Epithelial cell of proximal tubule (primary cell): ENCODE data around the gene PCDHB11. TPM values are rescaled to one million over a fixed set of nuclear protein-coding genes. Genes with fewer than 3 reads are reported as not detected.
"Not testable (repeated sequence)": the region's sequence is repeated elsewhere in the genome, so short reads cannot be mapped to it uniquely, and the experiment has no call there.

Source experiments
- DNase-seq: peaks from one replicate; pipeline ENCODE4 v3.0.0-alpha.2; 2011; ENCODE audit warnings: low read depth
- H3K4me3 ChIP-seq: 2 replicates; pipeline ENCODE4 v1.5.1; 2011; ENCODE audit warnings: low read depth, mild to moderate bottlenecking, low read length
- CTCF ChIP-seq: conservative IDR thresholded peaks from 2 replicates; pipeline ENCODE4 v1.5.1; 2012; ENCODE audit warnings: low read depth, mild to moderate bottlenecking, low read length
- total RNA-seq: library from RNA; depleted of rRNA; stranded (reverse); fragments of >200 nt; gene quantifications from 2 replicates; pipeline ENCODE4 v1.2.3, GENCODE V29; 2015

PCDHB11 gene
- total RNA-seq, 1 donor from 2014 or later = 0.06 TPM

GRCh38 chr5:141186897-141187512 is 12.4 kb upstream of the PCDHB11 start, which contains the start of gene PCDHB9:
Gene PCDHB9 (plus strand): TSS chr5:141187161. CDS start chr5:141187319, 158 bp downstream.
- TF ChIP-seq CTCF = peak; percentile 38

GRCh38 chr5:141188682-141189081 is 10.7 kb upstream of the PCDHB11 start:
- H3K4me3 ChIP-seq, DNase-seq: not testable (repeated sequence)

More at GRCh38 chr5:141186897-141187512, 12.4 kb upstream of the PCDHB11 start, which contains the start of gene PCDHB9:
- no peak within 1 kb of the TSS for H3K4me3 ChIP-seq
- DNase-seq = no peak

- not testable (repeated sequence) for H3K4me3 ChIP-seq
These were observed 10.3 kb upstream of the PCDHB11 start for GRCh38 chr5:141189131-141189530.

GRCh38 chr5:141192110-141192725 is 7.2 kb upstream of the PCDHB11 start, which contains the start of gene PCDHB10:
Gene PCDHB10 (plus strand): TSS chr5:141192353. CDS start chr5:141192553, 200 bp downstream.
- DNase-seq = no peak
- peak; percentile 48 for TF ChIP-seq CTCF
- H3K4me3 ChIP-seq = no peak within 1 kb of the TSS

More at GRCh38 chr5:141189131-141189530, 10.3 kb upstream of the PCDHB11 start:
- DNase-seq = not testable (repeated sequence)

- DNase-seq = not testable (repeated sequence)
These were observed 5.1 kb upstream of the PCDHB11 start for GRCh38 chr5:141194332-141194731.

GRCh38 chr5:141196363-141196762 is 3.1 kb upstream of the PCDHB11 start:
- no peak overlapping the region for H3K4me3 ChIP-seq
- TF ChIP-seq CTCF = no peak
- DNase-seq = no peak

More at GRCh38 chr5:141194332-141194731, 5.1 kb upstream of the PCDHB11 start:
- not testable (repeated sequence) for H3K4me3 ChIP-seq

- H3K4me3 ChIP-seq = not testable (repeated sequence)
These were observed 1.7 kb downstream of the PCDHB11 start for GRCh38 chr5:141201126-141201525.

GRCh38 chr5:141201646-141202045 is 2.2 kb downstream of the PCDHB11 start:
- not testable (repeated sequence) for H3K4me3 ChIP-seq, DNase-seq

More at GRCh38 chr5:141201126-141201525, 1.7 kb downstream of the PCDHB11 start:
- not testable (repeated sequence) for DNase-seq

- no peak within 1 kb of the TSS for H3K4me3 ChIP-seq
- no peak for DNase-seq
- no peak for TF ChIP-seq CTCF
These were observed 9.1 kb downstream of the PCDHB11 start, which contains the start of gene PCDHB12 for GRCh38 chr5:141208478-141208877. Gene PCDHB12 (plus strand): TSS chr5:141208719. CDS start chr5:141208908, 189 bp downstream.

- DNase-seq, H3K4me3 ChIP-seq: not testable (repeated sequence)
These were observed 10.9 kb downstream of the PCDHB11 start for GRCh38 chr5:141210281-141210680.

- DNase-seq = not testable (repeated sequence)
These were observed 11.4 kb downstream of the PCDHB11 start for GRCh38 chr5:141210849-141211248.

More at GRCh38 chr5:141210849-141211248, 11.4 kb downstream of the PCDHB11 start:
- not testable (repeated sequence) for H3K4me3 ChIP-seq
